ENCODE results near the gene TNFAIP2. TPM values are rescaled to one million over a fixed set of nuclear protein-coding genes. Genes with fewer than 3 reads are reported as not detected.
A peak's percentile ranks its signal among the peaks of the same experiment; 100 is the strongest.
"Not testable (repeated sequence)": the region's sequence is repeated elsewhere in the genome, so short reads cannot be mapped to it uniquely, and the experiment has no call there.

TNFAIP2 gene
- total RNA-seq, 1 donor from 2014 or later, result 720 TPM

GRCh38 chr14:103107941-103108748 lies 15.1 kb upstream of the TNFAIP2 start:
- no peak for DNase-seq (ENCODE audit: low spot score)

GRCh38 chr14:103108749-103109207 lies 14.5 kb upstream of the TNFAIP2 start:
- DNase-seq (ENCODE audit: low spot score), result no peak

- DNase-seq (ENCODE audit: low spot score), result no peak
Measured at GRCh38 chr14:103109535-103110441, 13.5 kb upstream of the TNFAIP2 start.

- no peak for DNase-seq (ENCODE audit: low spot score)
Measured at GRCh38 chr14:103110681-103111231, 12.5 kb upstream of the TNFAIP2 start.

GRCh38 chr14:103111232-103111868 lies 11.9 kb upstream of the TNFAIP2 start:
- no peak for DNase-seq (ENCODE audit: low spot score)

- DNase-seq (ENCODE audit: low spot score), result no peak
Measured at GRCh38 chr14:103112400-103113243, 10.6 kb upstream of the TNFAIP2 start.

- DNase-seq (ENCODE audit: low spot score), result no peak
Measured at GRCh38 chr14:103113303-103113702, 10.0 kb upstream of the TNFAIP2 start.

- DNase-seq (ENCODE audit: low spot score), result no peak
Measured at GRCh38 chr14:103113774-103114173, 9.5 kb upstream of the TNFAIP2 start.

GRCh38 chr14:103115086-103115679 lies 8.1 kb upstream of the TNFAIP2 start:
- not testable (repeated sequence) for DNase-seq (ENCODE audit: low spot score)

- DNase-seq (ENCODE audit: low spot score), result no peak
Measured at GRCh38 chr14:103115845-103116572, 7.3 kb upstream of the TNFAIP2 start.

GRCh38 chr14:103116636-103117035 lies 6.6 kb upstream of the TNFAIP2 start:
- no peak for DNase-seq (ENCODE audit: low spot score)

GRCh38 chr14:103117499-103117898 lies 5.8 kb upstream of the TNFAIP2 start:
- not testable (repeated sequence) for DNase-seq (ENCODE audit: low spot score)

GRCh38 chr14:103118018-103118662 lies 5.1 kb upstream of the TNFAIP2 start:
- DNase-seq (ENCODE audit: low spot score), result no peak

- DNase-seq (ENCODE audit: low spot score), result no peak
Measured at GRCh38 chr14:103118663-103119404, 4.4 kb upstream of the TNFAIP2 start.

GRCh38 chr14:103119527-103119926 lies 3.7 kb upstream of the TNFAIP2 start:
- not testable (repeated sequence) for DNase-seq (ENCODE audit: low spot score)

- DNase-seq (ENCODE audit: low spot score), result no peak
Measured at GRCh38 chr14:103121121-103121845, 2.0 kb upstream of the TNFAIP2 start.

- DNase-seq (ENCODE audit: low spot score), result peak; percentile 95
Measured at GRCh38 chr14:103121846-103122584, 1.2 kb upstream of the TNFAIP2 start.

Measured in ureter (tissue), 1 donor.